Ascending aorta (tissue), 2 donors: ENCODE data around the gene LEFTY1. TPM values are rescaled to one million over a fixed set of nuclear protein-coding genes. Genes with fewer than 3 reads are reported as not detected.
"Not testable (repeated sequence)": the region's sequence is repeated elsewhere in the genome, so short reads cannot be mapped to it uniquely, and the experiment has no call there.

ENCODE experiments used
- DNase-seq, 2 donors: peaks; one replicate each; pipeline ENCODE4 v3.0.0-alpha.2; 2019; ENCODE audit warnings: low spot score in 2 of 2
- H3K27ac ChIP-seq, 2 donors: fragments of 200-600 bp; sonication (generic); one replicate each; pipeline ENCODE4 v1.5.1; 2016 to 2017; ENCODE audit warnings: mild to moderate bottlenecking in 1 of 2
- H3K27me3 ChIP-seq: fragments of 200-600 bp; sonication (generic); one replicate; pipeline ENCODE4 v1.5.1; 2017
- H3K36me3 ChIP-seq, 2 donors: fragments of 200-600 bp; sonication (generic); one replicate each; pipeline ENCODE4 v1.5.1; 2016
- H3K4me1 ChIP-seq, 2 donors: fragments of 200-600 bp; sonication (generic); one replicate each; pipeline ENCODE4 v1.5.1; 2016 to 2017; ENCODE audit warnings: mild to moderate bottlenecking in 1 of 2
- H3K4me3 ChIP-seq, 2 donors: fragments of 200-600 bp; sonication (generic); one replicate each; pipeline ENCODE4 v1.5.1; 2016 to 2017; ENCODE audit warnings: mild to moderate bottlenecking in 1 of 2
- H3K9me3 ChIP-seq, 2 donors: fragments of 200-600 bp; sonication (generic); one replicate each; pipeline ENCODE4 v1.5.1; 2016
- intact Hi-C: fragments of 100-400 bp; cut with DNase I; formaldehyde crosslinking; loops from one replicate; pipeline ENCODE4 v1.15.1; 2023
- total RNA-seq: library from RNA; depleted of rRNA; stranded (reverse); fragments of >200 nt; gene quantifications from one replicate; pipeline ENCODE4 v1.1.0, GENCODE V29; 2016
- TF ChIP-seq, protein P1 (sequence below), 3 experiments: fragments of 200-600 bp in 2 of 3; fragments of 450-650 bp in 1 of 3; sonication (generic) in 2 of 3; IDR thresholded peaks; one replicate each; pipeline ENCODE4 v1.5.1; 2016 to 2019; ENCODE audit warnings: antibody characterized with exemption in 3 of 3, mild to moderate bottlenecking in 1 of 3, moderate library complexity in 1 of 3

Gene LEFTY1
- total RNA-seq, 1 donor from 2014 or later, result not detected

DNA sequence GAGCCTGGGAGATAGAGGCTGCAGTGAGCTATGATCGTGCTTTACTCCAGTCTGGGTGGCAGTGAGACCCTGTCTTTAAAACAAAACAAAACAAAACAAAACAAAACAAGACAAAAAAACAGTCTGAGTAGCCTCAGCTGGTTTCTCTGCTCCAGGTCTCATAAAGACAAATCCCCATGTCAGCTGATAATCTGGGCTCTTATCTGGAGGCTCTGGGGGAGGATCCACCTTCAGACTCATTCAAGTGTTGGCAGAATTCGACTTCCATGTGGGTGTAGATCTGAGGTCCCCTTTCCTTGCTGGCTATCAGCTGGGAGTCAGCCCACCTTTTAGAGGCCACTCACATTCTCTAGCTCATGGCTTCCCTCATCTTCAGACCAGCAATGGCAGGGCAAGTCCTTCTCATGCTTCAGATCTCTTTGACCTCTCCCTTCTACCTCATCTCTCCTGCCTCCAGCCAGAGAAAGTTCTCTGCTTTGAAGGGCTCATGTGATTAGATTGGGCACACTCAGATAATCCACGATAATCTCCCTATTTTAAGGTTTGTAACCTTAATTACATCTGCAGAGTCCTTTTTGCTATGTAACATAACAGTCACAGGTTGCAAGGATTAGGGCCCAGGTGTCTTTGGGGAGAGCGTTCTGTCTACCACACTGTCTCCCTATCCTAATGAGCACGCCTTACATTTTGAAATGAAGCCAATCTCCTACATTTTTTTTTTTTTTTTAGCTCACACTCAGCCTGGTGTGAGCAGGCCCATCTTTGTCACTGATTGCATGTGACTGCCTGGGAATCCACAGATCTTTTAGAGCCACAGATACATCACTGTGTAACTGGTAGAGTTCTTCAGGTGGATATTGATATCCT is 42.6 kb upstream of the LEFTY1 start:
- intact Hi-C loops, result no loop called here
- no peak overlapping the region for H3K27ac ChIP-seq
- no peaks in the 10 kb centered on the region for H3K36me3 ChIP-seq
- no peak for DNase-seq
- H3K4me1 ChIP-seq, result no peaks in the 10 kb centered on the region
- H3K9me3 ChIP-seq, result no peaks in the 10 kb centered on the region
- H3K27me3 ChIP-seq, result no peaks in the 10 kb centered on the region
- no peak overlapping the region for H3K4me3 ChIP-seq
- TF ChIP-seq, protein P1, sequence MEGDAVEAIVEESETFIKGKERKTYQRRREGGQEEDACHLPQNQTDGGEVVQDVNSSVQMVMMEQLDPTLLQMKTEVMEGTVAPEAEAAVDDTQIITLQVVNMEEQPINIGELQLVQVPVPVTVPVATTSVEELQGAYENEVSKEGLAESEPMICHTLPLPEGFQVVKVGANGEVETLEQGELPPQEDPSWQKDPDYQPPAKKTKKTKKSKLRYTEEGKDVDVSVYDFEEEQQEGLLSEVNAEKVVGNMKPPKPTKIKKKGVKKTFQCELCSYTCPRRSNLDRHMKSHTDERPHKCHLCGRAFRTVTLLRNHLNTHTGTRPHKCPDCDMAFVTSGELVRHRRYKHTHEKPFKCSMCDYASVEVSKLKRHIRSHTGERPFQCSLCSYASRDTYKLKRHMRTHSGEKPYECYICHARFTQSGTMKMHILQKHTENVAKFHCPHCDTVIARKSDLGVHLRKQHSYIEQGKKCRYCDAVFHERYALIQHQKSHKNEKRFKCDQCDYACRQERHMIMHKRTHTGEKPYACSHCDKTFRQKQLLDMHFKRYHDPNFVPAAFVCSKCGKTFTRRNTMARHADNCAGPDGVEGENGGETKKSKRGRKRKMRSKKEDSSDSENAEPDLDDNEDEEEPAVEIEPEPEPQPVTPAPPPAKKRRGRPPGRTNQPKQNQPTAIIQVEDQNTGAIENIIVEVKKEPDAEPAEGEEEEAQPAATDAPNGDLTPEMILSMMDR (IDR thresholded peaks at IDR 0.05), result no peak

DNA sequence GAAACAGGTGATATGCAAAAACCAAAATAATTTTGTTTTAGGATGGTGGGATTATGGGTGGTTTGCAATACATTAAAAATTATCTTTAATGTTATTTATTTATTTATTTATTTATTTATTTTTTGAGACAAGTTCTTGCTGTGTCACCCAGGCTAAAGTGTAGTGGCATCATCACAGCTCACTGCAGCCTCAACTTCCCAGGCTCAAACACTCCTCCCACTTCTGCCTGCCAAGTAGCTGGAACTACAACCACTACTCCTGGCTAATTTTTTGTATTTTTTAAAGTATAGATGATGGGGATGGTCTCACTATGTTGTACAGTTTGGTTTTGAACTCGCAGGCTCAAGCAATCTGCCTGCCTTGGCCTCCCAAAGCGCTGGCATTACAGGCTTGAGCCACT is 41.6 kb upstream of the LEFTY1 start:
- H3K36me3 ChIP-seq, result no peaks in the 10 kb centered on the region
- H3K27ac ChIP-seq, result no peak overlapping the region
- H3K4me1 ChIP-seq, result no peaks in the 10 kb centered on the region
- no peak overlapping the region for H3K4me3 ChIP-seq
- TF ChIP-seq, protein P1 (IDR thresholded peaks at IDR 0.05), result no peak
- intact Hi-C loops, result no loop called here
- no peaks in the 10 kb centered on the region for H3K9me3 ChIP-seq
- DNase-seq, result no peak
- no peaks in the 10 kb centered on the region for H3K27me3 ChIP-seq

- H3K9me3 ChIP-seq, H3K27ac ChIP-seq, DNase-seq, H3K4me1 ChIP-seq, H3K4me3 ChIP-seq, H3K36me3 ChIP-seq, H3K27me3 ChIP-seq: not testable (repeated sequence)
- intact Hi-C loops, result loop anchor here (10.0 kb wide), 1 partner anchor 275 kb away; the partner anchor contains the start of gene ENAH
Measured at GRCh38 chr1:225929462-225929861, 40.5 kb upstream of the LEFTY1 start.

DNA sequence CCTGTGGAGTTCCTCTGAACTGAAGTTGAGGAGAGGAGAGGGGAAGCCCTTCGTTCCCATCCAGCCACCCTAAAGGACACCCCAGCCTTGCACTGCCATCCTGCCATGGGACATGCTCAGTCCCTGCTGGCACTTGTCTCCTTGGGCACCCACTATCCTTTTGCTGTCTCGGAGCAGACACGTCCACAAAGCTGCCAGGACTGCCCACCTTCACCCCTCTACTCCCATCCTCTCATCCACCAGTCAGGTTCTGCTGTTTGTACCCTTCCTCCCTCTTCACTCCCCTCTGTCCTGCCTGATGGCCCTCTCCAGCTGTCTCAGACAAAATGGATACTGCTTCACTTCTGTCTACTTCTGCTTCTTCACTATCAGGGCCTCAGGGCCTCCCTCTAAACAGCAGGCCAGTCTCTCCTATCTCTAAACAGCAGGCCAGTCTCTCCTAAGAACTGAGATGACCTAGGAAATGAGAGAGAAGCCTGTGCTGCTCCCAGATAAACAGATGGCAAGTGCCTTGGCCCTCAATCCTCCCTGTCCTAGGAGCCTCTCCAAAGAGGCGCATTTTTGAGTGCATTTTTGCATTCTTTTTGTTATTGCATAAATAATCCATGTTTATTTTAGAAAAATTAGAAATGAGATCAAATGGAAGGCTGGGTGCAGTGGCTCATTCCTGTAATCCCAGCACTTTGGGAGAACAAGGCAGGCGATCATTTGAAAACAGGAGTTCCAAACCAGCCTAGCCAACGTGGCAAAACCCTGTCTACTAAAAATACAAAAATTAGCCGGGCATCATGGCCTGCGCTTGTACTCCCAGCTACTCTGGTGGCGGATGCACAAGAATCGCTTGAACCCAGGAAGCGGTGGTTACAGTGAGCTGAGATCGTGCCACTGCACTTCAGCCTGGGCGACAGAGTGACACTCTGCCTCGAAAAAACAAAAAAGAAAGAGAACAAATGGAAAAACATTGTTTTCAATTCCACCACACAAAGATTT is 39.5 kb upstream of the LEFTY1 start:
- intact Hi-C loops, result loop anchor here (10.0 kb wide), 1 partner anchor 274 kb away; the partner anchor contains the start of gene ENAH

GRCh38 chr1:225926551-225927113 is 37.7 kb upstream of the LEFTY1 start:
- intact Hi-C loops, result loop anchor here (10.0 kb wide), 1 partner anchor 272 kb away; the partner anchor contains the start of gene ENAH
- peaks cover 7 to 8% of the 10 kb centered on the region in 2 donors for H3K36me3 ChIP-seq
- no peak overlapping the region for H3K4me3 ChIP-seq
- TF ChIP-seq, protein P1 (IDR thresholded peaks at IDR 0.05), result no peak
- H3K4me1 ChIP-seq, result peaks cover 4 to 14% of the 10 kb centered on the region in 2 donors
- H3K27ac ChIP-seq, result no peak overlapping the region
- no peaks in the 10 kb centered on the region for H3K27me3 ChIP-seq
- no peaks in the 10 kb centered on the region for H3K9me3 ChIP-seq
- DNase-seq, result no peak

More for the DNA sequence above, 39.5 kb upstream of the LEFTY1 start:
- no peaks in the 10 kb centered on the region for H3K27me3 ChIP-seq
- TF ChIP-seq, protein P1 (IDR thresholded peaks at IDR 0.05), result no peak
- H3K36me3 ChIP-seq, result no peaks in the 10 kb centered on the region
- H3K27ac ChIP-seq, result no peak overlapping the region
- peaks cover under 1 to 4% of the 10 kb centered on the region in 2 donors for H3K4me1 ChIP-seq
- H3K9me3 ChIP-seq, result no peaks in the 10 kb centered on the region
- no peak overlapping the region for H3K4me3 ChIP-seq
- no peak for DNase-seq
